ENCODE results near the gene SLC49A4.

The SLC49A4 gene

DNA sequence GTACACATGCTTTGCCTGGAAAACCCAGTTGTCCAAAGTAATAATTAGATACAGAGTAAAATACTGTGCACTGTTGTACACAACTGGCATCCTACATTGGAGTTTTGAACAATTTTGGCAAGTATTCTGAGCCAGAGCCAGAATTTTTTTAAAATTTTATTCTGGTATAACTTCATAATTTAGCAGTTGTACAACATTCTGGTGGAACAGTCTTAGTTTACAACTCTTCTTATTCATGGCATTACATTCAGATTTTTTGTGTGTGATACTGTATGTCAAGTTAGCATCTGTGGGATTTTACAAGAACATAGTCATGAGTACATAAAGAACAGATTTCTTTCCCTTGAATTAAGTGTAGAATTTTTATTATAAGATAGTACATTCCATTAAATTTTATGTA lies 67.5 kb downstream of the SLC49A4 start:
- DNase-seq = no peak

DNA sequence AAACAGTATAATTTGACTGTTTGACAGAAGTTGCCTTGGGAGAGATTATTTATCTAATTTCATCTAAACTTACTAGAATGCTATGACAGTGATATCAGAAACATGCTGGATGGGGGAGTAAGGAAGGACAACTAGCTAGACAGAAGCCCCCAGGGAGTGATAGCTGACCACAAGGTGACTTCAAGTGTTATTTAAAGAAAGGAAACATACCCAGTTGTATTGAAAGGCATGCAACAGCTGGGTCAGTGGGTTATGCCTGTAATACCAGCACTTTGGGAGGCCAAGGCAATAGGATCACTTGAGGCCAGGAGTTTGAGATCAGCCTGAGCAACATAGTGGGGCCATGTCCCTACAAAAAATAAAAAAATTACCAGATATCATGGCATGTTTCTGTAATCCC lies 69.6 kb downstream of the SLC49A4 start:
- no peak for DNase-seq

DNA sequence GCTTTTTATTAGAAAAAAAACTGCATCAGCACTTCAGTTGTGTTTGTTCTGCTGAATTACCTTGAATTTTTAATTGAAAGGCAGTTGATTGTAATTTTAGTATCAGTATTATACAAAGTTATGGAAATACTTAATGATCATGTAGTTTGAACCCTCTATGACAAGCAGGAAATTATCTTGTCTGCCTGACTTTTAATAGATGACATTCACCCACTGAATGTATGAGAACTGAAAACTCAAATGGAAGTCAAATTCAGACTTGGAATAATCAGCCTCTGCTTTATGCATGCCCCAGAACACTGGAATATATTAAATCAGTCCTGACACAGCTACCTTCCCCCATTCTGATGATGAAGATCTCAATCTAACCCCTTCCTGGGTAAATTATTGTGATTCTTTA lies 73.5 kb downstream of the SLC49A4 start:
- DNase-seq = no peak

DNA sequence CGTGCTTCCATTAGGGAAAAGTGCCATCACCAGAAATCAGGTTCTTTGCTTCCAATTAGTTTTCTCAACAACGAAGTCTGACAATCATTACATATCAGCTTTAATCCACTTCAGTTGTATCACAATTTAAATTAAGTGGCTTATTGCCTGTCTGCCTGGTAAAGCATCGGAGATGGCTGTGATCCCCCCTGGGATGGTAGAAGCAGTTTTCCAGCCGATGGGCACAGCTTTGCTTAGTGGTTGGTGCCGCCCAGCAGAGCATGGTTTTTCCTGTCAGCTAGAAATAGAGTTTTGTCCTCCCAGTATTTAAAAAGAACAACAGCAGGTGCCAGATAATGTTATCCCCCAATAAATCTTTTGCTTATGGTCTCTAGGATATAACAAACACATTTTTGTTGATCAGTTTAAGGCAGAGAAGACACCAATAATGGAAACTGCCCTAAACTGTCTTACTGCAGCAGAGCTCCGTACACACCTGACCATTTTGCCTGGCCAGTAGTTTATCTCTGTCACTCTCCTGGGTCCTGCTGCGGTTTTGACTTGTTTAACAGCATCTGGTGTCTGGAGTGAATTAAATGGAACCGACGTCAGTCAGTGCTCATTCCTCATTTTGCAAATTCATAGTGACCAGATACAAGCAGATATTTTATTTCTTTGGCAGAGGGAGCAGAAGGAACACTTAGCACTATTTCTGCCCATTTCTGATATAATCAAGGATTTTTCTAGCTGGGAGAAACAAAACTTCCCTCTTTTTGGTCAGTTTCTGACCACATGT lies 79.1 kb downstream of the SLC49A4 start:
- no peak for DNase-seq

DNA sequence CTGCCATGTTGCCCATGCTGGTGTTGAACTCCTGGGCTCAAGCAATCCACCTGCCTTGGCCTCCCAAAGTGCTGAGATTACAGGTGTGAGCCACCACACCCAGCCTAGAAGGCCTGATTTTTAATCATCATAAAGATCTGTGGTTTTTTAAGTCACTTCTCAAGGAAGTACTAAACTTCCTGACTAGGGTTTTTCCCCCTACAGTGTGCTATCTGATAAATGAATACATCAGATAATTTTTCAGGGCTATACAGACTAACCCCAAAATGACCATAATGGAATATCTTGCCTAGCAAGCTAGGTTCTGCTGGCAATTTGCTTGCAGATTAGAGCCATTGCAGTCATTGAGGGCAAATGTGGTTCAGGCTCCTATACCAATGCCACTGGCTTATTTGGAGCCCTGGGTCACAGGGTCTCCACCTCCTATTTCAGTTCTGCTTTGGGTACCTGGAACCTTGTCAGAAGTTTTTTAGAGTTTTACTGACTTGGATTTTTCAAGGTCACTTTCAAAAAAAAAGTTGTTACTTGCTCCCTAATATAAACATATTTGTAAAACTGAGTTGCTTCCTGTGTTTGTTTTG lies 80.8 kb downstream of the SLC49A4 start:
- DNase-seq = no peak

DNA sequence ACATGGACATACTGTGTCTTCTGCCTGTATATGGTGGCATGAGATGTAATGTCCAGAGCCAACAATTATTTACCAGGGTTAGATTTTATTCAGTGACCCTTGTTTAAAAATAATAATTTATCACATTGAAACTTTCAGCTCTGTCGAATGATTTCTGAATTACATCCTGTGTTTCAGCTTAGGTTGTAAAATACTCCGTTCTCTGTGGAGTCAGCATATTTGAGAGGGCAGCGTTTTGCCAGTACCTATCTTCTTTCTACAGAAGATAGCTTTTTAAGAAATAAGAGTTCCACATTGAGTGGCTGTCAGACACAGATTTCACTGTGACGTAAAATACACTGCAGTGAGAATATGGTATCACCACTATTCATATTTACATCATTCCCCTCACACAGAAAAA lies 85.3 kb downstream of the SLC49A4 start:
- DNase-seq = no peak

DNA sequence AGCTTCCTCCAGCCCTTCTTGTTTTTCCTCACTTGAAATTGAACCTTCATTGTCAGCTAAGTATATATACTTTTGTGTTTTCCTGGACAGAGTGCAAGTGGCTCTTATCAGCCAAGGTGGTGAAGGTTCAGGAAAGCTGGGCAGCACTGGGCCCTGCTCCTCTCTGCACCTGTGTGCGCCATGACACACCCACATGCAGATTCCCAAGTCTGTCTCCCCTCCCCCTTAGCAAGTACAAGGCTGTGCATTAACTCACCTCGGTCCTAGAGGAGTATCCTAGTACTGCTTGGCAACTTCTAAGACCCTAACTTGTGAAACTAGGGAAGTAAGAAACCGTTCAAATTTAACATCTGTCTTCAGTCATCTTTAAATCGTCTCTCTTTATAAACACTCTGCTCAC lies 85.8 kb downstream of the SLC49A4 start:
- no peak for DNase-seq

DNA sequence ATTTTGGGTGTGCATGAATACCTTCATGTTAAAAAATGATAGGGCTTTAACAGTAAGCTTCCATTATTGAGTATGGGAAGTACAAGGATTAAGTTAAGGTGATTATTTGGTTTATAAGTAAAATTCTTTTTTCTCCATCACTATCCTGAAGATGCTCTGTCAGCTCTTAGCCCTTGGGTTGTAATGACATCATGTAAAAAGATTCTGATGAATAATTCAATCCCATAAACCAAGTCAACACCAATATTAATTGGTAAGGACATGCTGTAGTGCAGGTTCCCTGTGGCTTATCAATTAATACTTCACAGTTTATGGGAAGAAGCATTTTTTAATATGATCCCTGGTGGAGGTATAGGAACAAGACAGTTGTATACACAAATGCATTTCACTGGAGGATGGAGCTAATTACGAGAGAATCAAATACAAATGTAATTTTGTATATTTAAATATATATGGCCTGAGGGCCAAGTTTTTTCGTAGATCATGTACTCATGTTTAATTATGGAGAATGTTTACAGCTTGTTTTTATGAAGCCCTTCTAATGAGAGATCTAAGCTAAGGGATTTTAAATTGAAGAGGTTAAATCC lies 87.6 kb downstream of the SLC49A4 start:
- no peak for DNase-seq

DNA sequence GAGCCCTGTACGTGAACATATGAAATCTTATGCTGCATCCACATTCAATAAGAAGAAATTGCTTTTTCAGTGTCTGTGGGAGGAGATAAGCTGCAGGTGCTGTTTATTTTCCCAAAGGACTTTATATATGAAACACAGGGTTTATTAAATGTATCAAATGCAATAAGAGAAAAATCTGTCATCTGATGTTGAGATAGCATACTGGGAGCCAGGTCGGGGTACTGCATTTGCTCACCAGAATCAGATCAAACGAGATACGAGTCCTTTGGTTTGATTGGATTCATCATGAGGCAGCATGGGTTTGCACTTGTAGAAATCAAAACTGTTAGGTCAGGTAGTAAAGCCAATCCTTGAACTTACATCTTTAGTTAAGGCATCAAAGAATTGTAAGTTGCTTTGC lies 91.4 kb downstream of the SLC49A4 start:
- no peak for DNase-seq

DNA sequence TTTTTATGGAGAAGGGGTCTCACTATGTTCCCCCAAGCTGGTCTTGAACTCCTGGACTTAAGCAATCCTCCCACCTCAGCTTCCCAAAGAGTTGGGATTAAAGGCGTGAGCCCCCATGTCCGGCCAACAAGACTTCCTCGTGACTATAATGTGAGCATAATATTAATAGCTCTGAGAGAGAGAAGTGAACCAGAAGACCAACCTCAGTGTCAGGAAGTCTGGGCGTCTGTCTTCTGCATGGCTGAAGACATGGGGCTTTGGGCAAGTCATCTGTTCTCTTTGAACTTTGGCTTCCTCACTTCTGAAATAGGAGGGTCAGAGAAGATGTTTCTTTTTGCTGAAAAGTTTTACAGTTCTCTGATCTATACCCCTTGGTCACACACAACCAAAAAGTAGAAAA lies 92.1 kb downstream of the SLC49A4 start:
- no peak for DNase-seq

DNA sequence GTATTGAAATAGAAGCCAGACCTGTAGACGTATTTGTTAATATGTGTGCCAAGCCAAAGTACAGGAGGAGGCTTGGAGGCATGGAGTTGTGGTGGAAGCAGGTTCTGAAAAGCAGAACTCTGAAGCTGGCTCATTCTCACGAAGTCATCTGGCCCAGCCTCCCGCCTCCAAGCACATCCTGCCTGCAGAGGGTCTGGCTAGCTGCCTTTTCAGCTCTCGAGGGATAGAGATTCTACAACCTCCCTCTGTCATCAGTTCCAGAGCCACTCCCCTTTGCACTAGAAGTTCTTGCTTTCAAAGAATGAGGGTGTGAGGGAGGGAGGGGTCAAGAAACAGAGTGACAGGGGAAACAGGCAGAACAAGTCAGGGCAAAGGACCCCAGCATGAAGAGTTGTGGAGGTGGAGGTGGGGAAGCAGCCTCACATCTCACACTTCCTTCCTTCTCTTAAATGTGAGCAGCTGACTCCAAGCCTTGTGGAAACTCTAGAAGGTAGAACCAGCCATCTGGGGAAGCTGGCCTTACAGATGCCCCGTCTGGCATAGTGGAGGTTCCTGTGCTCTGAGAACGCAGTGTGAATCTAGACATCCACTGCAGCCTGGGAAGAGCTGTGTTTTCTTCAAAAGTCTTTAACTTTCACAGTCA lies 95.3 kb downstream of the SLC49A4 start:
- peak; percentile 90 for DNase-seq

DNA sequence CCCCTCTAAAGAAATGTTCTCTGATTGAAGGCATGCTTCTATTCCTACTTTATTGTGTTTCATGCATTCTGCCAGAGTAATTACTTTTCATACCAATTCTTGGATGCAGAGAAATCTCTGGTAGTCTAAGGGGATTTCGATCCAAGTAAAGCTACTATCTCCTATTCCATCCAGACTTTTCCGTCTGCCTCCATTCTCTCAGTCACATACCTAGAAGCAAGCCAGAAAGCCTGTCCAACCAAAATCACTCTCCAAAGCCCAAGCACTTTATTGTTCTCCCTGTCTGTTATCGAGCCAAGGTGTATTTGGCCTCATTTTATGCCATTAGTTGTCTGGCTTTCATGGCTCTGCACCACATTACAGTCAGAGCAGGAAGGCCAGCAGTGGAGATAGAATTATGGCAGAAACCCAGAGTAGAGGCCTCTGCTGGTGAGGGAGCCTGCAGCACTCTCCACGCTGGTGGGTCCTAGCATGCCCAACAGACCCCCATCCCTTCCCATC lies 95.9 kb downstream of the SLC49A4 start:
- no peak for DNase-seq

DNA sequence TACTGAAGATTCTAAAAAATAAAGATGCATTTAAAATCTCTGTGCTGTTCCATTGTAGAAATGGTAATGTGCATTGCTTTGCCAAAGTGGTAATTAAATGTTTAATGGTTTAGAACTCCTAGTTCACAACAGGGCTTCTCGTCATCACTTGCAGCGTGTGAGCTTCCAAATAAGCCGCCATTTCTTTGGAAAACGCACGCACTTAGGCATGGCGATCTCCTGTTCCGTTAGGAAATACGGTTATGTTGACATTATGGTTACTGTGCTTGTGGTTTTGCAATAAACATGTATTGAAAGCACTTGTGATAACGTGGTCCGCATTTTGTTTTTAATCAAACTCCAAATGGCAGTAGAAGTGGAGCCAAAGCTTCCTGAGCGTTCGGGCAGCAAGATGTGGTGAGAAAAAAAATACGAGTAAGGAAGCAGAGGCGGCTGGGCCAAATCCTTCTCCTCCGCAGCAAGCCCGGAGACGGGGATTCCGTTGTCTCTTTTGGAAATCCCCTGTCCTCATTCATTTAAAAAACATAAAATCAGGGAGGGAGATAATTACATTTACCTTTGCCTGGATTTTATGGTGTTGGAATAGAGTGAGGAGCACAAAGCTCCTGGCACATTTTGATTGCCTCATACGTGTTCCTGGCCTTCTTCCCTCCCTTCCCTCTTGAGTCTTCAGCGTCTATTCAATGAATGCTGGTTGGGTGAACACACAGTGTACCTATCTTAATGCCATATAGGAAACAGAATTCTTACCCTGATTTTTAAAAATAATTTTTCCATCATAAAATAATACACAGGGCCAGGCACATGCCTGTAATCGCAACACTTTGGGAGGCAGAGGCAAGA lies 97.5 kb downstream of the SLC49A4 start:
- DNase-seq = no peak

DNA sequence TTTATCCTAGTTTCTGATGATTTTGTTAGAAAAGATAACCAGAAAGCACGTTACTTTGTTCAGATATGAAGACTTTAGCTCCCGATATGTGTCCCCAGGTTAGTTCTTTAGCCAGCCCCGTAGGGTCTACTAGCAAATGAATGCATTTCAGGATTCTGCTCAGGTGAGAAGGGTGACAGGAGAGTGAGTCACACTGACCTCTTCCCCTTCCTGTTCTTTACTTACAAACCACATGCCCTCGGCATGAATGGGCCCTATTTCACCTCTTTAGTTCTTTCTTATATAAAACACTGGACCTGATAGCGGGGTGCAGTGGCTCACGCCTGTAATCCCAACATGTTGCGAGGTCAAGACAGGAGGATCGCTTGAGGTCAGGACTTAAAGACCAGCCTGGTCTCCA lies 98.4 kb downstream of the SLC49A4 start:
- no peak for DNase-seq

DNA sequence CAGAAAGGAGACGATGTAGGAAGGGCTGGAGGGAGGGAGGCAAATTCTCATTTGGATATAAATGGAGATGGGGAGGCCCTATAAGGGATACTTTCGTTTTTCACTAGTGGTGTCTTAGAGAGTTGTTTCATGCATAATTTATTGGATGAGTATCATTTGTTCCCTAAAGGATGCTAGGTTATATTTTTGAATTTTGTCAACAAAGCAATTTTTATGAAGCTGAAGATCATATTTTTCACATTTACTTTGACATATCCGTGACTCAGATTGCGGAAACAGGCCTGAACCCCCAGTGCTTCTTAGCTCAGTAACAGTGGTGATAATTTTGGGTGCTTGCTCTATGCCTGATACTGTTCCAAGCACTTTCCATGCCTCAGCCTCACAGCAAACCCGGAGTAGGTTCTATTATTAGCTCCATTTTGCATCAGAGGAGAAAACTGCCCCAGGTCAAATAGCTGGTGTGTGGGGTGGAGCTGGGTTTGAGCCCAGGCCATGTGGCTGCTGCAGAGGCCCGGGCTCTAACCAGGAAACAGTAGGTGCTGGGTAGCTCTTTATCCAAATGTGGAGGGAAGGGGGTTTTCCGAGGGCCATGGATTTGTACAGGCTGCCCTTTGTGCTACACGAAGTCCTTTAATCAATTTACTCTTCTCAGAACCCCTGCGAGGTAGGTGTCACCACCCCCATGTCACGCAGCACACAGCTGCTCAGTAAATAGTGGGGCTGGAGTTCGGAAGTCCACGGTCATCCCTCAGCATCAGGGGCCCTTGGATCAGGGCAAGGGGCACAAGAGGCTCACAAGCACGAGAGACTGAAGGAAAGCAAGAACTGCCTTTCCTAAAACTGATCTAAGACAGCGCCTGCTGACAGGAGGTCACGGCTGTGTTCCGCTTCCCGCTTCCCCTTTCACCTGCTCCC lies 99.1 kb downstream of the SLC49A4 start:
- no peak for DNase-seq

DNA sequence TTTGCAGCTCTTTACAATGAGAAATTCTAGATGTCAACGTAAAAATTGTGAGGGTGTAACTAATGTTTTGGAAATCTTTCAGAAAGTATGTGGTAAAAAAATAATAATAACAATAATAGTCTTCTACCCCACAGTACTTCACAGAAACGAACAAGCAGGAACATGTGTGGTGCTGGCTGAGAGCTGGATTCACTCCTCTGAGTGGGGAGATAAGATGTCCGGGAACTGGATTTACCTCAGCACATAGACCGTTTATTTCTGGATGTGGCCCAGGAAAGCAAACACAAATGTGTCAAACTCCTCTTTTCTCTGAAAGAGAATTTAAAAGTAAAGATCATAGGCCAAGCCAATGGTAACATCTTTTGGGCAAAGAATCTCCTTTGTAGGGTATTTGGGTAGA lies 103.4 kb downstream of the SLC49A4 start:
- no peak for DNase-seq

DNA sequence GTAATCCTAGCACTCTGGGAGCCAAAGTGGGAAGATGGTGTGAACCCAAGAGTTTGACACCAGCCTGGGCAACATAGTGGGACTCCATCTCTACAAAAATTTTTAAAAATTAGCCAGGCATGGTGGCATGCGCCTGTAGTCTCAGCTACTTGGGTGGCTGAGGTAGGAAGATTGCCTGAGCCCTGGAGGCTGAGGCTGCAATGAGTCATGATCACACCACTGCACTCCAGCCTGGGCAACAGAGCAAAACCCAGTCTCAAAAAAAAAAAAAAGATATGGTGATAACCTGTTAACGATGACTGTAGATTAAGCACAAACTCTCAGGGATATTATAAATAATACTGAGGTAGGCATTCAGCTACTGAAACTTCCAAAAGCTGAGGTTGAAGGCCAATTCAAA lies 107.5 kb downstream of the SLC49A4 start:
- DNase-seq = no peak

DNA sequence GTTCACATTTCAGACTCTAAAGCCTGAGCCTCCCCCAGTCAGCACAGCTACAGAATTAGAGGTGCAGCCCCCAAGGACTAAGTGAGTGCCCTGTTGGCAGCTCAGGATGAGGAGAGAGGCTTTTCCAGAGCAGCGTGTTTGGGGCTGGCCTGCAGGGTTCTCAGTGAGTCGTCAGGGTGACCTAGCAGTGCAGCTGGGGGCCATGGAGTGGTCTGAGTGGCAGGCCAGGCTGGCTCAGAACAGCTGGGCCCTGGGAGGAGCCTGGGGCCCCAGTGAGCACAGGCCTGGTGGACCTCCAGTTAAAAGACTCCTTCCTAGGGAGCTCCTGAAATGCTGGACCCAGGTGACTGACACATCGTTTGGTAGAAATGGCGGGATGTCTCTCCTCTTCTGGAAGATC lies 108.3 kb downstream of the SLC49A4 start:
- DNase-seq = no peak

DNA sequence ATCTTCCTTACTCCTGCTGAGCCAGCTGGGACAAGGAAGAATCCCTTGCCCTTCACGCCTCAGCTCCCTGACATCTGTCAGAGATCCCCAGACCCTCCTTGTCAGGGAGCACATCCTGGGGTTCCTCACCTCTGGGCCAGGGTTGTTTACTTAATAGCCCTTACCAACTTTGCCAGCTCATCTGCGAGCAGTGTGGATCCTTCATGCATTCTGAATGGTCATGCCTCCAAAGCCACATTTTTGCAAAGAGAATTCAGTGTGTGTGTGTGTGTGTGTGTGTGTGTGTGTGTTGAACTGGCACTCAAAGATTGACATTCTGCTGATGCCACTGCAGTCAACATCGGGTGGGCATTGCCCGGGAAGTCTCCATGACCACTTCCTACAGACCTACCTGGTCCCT lies 112.6 kb downstream of the SLC49A4 start:
- DNase-seq = no peak

DNA sequence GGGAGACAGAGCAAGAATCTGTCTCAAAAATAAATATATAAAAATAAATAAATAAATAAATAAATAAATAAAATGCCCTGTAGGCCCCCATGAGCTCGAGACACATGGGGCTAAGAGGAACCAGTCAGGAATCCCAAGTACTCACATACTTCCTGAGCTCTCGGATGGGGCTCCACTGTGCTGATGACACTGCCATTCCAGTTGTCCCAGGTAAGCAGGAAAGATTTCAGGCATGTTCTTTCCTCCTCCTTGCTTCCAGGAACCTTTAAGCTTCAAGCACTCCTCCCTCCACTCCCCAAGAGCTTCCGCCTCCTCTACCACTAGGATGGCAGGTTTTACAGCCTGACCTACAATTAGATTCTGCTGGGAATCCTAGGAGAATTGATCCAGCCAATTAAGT lies 113.4 kb downstream of the SLC49A4 start:
- DNase-seq = no peak

DNA sequence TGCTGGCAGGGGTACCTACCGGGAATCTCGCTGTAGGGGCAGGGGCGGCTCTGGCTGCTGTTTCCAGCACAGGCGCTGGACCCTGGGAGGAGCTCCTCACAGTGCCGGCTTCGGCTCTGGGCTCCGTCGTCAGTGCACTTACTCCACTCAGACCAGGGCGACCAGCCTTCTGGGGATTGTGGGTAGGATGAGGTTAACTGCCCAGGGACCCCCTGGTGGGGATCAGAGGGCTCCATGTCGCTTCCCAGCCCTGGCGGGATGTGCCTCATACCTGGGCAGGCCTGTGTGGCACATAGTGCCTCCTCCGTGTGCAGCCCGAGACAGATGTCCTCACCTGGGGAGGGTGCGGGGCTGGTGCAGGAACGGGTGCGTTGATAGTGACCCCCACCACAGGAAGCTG lies 117.0 kb downstream of the SLC49A4 start:
- no peak for DNase-seq

Data from right hindlimb (tissue), 1 donor.